Limb (tissue), 2 donors: ENCODE data around the gene CNPY4.
A peak's percentile ranks its signal among the peaks of the same experiment; 100 is the strongest.

Source experiments
- DNase-seq, 2 donors: peaks; one replicate each; pipeline ENCODE4 v3.0.0-alpha.2; 2016; ENCODE audit errors: extremely low spot score in 2 of 2

The CNPY4 gene

DNA sequence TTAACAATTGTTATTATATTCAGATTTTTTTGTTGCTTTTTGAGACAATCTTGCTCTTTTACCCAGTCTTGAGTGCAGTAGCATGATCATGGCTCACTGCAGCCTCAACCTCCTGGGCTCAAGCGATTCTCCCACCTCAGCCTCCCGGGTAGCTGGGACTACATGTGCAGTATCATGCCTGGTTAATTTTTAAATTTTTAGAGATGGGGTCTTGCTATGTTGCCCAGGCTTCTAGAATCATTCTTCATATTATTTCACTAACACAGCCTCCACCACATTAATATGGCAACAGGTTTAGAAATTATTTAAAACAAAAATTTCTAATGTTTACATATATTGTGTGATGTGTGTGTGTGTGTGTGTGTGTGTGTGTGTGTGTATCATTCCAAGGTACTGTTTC, 27.8 kb downstream of the CNPY4 start:
- DNase-seq: no peak

DNA sequence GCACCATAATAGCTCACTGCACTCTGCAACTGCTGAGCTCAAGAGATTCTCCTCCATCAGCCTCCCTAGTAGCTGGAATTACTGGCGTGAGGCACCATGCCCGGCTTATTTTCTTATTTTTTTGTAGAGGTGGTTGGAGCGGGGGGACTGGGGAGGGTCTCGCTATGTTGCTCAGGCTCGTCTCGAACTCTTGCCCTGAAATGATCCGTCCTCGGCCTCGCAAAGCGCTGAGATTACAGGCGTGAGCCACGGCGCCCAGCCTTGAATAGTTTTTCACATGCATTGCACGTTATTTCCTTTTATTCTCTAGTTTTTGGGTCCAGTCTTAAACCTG, 28.8 kb downstream of the CNPY4 start:
- no peak for DNase-seq

DNA sequence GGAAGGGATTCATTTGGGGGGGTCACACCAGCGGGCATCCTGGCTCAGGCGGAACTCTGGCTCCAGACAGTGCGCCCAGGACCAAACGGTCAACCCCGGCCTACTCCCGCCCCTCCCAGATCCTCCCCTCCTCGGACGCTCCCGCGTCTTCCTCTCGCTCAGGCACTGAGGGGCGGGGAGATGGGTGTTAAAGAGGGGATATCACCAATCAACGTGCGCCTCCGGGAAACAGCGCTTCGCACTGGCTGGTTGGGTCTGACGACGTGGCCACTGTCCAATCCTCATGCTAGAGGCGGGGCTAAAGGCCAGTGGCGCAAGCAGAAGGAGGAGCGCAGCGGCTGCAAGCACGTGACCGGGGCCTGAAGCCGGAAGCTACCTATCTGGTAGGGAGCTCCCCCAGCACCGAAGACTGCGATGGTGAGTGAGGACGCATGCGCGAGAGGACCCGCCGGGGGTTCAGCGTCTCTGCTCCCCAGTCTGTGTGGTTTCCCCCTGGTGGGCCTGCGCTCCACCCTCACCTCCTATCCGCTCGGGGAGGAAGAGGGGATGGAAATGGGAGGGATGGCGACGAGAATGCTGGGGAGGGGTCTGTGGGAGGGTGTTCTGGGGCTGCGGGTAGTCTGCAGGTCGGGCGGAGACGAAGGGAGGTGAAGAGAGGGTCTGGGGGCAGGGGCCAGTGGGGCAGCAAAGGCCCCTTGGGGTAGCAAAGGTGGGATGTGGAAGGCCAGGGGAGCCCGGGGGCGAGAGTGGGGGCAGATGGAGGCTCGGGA, 29.3 kb downstream of the CNPY4 start, which contains the start of gene LAMTOR4:
Gene LAMTOR4 (plus strand): TSS at position 360 of the 770 bp plus-strand sequence. CDS start 55 bp downstream, at position 415.
- DNase-seq: peak; percentile 97 to 99

DNA sequence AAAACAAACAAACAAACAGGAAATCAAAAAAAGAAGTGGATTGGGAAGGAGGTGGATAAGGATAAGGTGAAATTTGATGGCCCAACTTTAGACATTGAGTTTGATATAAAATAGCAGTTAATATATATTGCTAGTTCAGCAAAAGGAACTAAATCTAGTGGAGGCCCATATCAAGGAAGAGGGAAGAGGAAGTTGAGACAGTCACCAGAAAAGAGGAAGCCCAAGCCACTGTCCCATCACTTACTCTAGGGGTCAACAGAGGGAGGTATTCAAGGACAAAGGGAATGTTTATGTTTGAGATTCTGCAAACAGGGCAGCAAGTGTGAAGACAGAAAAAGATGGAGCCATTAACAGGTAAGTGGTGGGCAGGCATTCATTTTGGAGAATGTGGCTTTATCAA, 33.0 kb downstream of the CNPY4 start:
- DNase-seq: no peak

DNA sequence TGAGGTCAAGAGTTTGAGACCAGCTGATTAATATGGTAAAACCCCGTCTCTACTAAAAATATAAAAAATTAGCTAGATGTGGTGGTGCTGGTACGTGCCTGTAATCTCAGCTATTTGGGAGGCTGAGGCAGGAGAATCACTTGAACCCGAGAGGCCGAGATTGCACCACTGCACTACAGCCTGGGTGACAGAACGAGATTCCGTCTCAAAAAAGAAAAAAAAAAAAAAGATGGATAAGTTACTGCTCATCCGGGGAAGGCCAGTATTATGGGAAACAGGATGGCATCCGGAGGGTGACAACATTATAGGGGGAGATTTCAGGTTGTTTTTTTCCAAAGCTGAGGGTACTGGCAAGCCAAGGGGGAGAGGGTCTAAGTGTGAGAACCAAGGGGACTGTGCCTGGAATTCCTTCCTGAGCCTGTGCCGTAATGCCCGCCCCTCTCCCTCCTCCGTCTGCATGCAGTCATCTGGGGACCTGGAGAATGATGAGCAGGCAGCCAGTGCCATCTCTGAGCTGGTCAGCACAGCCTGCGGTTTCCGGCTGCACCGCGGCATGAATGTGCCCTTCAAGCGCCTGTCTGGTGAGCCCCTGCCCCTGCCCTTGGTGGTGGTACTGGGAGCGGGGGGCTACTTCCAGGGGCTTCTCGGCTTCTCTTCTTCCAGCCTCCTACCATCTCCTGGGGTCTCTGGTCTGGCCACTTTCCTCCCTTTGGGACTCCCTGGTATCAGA, 33.7 kb downstream of the CNPY4 start:
- no peak for DNase-seq

DNA sequence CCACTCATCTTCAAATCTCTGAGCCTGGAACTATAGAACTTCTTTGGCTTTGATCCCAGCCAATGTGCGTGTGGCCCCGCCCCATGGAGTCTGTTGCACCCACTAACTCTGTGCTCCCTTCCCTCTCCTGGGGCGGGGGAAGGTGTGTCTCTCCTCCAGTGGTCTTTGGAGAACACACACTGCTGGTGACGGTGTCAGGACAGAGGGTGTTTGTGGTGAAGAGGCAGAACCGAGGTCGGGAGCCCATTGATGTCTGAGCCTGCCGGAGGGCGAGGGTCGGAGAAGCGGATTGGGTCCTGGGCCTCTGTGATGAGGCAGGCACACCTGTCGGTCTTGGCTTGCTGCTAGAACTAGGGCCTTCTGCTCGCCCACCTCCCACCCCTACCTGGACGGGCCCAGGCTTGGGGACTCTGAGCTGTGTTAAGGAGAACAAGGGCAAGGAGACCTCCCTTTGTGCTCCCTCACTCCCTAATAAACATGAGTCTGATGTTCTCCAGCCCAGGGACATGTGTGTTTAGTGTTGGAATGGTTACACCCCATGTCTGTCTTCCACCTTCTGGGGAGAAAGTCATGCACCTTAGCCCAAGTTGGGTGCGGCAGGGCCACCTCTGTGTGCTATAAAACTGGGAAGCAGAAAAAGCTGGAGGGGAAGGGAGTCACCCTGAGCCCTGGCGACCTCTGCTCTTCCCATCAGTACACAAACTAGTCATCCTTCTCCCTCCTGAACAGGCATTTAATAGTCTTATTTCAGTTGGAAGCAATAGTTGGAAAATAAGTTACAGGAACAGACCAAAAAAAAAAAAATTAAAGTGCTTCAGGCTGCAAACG, 34.5 kb downstream of the CNPY4 start:
- no peak for DNase-seq

DNA sequence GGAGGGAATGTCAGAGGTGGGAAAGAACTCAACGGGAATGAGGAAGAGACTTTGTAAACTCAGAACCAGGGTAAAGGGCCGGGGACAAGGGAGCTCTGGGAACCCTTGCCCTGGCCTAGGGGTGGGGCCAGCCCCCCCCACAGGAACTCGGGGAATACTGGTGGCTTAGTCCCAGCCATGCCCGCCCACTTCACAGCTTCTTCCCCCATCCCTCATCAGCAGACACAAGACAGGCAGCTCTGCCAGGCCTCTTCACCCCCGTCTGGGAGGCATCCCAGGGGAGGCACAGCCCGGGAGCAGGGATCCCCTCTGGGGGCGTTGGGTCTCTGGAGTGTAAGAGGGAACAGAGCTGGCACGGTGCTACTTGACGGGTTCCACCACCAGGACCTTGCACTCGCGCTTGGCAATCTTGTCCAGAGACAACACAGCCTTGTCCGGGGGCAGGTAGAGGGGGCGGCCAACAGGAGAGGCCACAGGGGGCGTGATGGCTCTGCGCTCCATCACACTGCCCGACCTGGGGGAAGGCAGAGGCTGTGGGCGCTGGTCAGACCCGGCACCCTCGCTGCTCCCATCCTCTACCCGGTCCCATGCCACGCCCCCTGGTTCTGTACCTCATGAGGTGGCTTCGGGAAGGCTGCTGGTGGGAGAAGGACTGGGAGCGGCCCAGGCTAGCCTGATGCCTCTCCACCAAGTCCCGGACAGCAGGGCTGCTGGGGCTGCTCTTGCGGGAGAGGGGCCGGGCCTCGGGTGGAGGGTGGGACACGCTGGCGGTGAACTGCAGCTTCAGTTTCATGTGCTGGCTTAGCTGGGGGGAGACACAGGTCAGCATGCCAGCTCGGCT, 35.4 kb downstream of the CNPY4 start:
- no peak for DNase-seq

DNA sequence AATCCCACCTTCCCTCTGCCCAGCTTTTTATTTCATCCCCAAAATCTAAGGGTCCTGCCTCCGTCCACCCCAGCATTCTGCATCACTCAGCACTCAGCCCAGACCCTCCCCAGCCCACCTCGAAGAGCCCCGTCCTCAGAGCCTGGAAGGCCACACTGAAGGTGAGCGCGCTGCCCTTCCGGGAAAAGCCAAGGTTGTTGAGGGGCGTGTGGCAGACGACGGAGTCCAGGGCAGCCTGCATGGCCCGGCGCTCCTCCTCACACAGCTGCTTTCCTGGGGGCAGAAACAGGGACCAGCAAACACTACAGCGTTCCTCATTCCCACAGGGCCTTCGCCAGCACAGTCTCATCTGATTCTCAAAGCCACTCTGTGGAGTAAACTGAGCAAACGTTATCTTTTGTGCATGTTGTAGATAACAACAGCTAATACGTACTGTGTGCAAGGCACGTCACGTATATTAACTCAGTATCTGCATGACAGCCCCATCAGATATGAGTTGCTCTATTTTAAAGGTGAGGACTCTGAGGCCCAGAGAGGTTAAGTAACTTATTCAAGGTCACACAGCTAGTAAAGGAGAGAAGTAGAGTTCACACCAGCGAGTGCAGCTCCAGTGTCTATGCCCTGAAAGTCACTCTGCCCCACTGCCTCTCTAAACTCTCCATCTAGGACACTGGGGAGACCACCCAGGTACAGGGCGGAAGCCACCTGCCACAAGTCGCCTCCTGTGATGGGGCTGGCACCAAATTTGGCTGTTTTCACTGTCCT, 36.3 kb downstream of the CNPY4 start:
- no peak for DNase-seq

DNA sequence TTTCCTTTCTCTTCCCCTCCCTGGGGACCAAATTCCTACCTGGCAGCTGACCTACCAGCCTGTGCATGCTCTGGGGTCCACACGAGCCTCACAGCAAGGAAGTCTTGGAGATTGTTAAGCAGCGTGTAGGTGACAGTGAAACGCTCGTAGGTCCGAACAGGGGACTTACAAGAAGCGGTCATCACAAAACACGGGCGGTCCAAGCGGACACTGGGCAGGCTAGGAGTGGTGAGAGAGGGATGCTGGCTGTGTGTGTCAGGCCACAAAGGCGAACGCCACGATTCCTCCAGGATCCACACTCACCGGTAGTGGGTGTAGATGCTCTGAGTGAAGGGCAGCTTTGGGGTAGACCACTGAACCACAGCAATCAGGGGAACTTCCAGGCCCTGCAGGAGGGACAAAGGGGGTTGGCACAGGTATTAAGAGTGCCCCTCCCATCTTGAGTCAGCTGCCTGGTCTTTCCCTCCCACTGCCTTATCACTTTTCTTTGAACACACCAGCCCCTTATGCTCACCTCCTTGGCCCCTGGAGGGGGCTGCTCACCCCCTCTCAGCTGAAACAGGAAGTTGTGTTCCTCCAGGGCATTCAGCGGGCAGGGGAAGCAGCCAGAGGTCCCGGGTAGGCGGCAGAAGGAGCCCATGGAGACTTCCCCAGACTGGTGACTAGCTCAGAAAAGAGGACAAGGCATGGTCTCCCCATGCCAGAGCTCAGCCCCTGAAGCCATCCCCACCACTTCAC, 37.1 kb downstream of the CNPY4 start:
- no peak for DNase-seq

DNA sequence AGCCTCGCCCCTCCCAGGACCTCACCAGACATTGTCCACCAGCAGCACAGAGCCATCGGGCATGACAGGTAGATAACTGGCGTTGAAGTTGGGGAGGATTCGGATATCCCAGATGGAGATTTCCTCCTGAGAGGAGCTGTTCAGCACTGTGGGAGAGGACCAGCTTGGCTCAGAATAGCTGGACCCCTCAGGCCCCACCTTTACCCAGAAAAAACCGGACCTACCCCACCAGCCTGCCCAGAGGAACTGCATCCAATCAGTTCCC, 37.6 kb downstream of the CNPY4 start:
- DNase-seq: no peak

DNA sequence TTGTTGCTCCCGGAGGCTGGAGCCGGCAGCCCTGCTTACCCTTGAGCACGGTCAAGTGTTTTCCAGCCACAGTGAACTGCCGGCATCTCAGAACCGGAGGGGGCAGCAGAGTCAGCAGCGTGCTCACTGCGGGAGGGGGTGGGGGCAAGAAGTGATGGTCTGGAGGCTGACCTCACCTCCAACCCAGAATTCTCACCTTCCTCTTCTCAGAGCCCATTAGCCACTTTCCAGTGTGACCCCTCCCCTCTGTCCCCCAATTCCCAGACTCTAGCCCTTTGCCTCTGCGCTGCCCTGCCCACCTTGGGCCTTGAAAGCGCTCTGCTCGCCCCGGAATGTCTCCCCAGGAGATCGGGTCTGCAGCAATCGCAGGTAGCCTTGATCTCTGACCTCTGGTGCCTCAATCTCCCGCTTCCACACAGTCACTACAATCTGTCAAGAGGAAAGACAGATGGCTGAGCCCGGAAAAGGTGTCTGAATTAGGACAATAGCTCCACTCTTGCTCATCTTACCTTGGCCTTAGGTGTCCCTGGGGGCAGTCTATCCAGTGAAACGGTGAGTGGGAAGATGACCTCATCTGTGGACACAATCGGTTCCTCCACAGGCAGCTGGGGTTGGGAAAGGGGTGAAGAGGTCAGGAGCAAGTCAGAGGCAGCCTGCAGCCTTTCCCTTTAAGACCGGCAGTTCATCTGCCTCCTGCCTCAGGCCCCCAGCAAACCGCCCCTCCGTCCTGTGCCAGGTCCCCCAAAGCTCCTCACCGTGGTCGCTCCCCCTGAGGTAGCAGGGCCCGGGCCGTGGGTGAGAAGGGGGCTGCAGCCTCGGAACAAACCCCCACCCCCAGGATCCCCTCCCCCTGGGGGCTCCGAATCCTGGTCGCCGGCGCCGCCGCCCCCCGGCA, 38.1 kb downstream of the CNPY4 start:
- DNase-seq: no peak

DNA sequence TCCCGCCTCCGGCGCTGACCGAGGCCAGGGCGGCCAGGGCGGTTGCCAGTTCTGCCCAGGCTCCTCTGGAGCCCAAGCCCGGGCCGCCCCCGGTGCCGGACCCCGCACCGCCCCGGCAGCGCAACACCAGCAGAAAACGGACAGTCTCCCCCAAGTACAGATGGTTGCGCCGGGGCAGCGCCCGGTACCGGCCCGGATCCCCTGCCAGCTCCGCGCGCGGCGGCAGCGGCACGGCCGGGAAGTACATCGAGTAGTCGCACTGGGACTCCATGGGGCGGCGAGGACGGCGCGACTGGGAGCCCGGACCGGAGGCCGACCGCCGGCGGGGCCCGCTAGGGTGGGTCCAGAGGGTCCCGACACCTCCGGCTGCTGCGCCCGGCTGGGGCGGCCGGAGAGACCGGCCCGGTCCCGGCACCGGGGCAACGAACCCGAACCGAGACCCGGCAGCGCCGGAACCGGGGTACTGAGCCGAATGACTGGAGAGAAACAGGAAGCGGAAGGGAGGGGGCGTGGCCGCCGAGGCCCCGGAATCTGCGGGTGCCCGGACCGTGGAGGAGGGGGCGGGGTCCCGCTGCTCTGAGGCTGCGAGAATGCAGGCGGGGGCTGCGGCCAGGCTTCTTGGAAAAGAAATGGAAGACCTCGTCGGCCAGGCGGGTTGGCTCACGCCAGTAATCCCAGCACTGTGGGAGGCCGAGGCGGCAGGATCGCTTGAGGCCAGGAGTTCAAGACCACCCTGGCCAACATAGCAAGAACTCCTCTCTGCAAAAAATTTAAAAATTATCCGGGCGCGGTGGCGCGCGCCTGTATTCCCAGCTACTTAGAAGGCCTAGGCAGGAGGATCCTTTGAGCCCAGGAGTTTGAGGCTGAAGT, 39.0 kb downstream of the CNPY4 start, which contains the start of gene TRAPPC14:
Gene TRAPPC14 (minus strand): TSS at position 495 of the 870 bp plus-strand sequence. CDS start 224 bp downstream, at position 271.
- DNase-seq: peak; percentile 89 to 94

DNA sequence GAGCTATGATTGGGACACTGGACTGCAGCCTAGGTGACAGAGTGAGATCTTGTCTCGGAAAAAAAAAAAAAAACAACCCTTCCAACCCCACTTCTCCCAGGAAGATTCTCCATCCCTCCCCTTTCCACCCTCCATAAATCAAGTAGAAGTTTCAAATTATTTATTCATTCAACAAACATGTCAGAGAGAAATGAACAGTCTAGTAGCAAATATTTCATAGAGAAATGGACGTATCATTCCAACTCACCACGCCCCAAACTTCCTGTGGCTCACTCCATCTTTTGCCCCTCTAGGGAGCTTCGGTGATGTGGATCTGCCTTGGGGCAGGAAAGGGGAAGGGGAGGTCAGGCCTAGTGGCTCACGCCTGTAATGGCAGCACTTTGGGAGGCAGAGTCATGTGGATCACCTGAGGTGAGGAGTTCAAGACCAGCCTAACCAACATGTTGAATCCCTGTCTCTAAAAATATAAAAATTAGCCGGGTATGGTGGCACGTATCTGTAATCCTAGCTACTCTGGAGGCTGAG, 39.7 kb downstream of the CNPY4 start:
- DNase-seq: no peak

DNA sequence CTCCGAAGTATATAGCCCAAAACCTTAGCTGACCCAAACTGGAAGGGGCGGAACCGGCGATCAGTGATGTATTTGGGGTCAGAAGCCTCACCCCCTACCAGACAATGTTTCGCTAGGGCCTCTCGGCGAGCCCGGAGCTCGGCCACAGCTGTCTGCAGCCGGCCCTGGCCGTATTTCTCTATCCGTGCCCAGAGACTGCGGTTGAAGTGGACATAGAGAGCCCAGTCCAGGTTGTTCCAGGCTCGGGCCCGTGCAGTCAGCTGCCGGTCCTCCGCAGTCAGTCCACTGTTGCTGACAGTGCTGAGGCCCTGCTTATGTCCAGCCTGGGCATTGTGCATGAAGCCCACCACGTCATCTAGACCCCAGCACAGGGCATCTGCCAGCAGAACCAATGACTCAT, 40.6 kb downstream of the CNPY4 start:
- no peak for DNase-seq

DNA sequence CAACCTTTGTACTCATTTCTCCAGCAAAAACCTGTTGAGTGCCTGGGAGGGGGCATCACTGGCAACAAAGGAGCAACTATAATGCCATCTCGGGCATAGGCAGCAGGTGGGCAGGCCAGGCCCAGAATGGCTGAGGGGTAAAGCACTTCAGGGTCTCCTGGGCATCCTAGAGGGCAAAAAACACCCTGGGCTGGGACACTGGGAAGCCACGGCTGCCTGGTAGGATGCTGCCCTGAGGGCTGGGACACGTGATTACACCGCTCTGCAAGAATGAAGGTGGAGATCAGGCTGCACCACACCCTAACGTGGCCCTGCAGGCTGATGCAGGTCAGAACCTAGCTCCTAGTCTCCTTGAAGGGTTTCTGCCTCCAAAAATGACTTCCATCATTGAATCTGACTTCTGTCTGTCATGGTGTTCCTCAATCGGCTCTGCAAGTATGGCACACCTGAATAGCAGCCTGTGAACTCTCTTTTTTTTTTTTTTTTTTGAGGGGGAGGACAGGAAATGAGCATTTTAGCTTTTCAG, 43.6 kb downstream of the CNPY4 start:
- no peak for DNase-seq

DNA sequence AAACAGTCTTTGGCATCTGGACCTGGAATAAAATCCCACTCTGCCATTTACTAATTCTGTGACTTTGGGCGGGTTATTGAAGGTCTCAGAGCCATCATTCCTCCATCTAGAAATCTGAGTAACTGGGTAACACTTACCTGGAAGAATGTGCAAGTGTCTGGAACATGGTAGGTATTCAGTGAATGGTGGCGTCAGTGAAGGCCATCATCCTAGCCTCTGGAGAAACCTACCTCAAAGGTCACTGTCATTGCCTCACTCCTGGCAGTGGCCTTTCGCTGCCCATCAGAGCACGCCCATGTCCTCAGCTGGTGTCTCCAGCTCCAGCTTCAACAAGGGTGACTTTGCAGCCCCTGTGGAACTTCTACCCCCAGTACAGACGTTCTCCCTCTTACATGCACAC, 44.4 kb downstream of the CNPY4 start:
- DNase-seq: no peak

DNA sequence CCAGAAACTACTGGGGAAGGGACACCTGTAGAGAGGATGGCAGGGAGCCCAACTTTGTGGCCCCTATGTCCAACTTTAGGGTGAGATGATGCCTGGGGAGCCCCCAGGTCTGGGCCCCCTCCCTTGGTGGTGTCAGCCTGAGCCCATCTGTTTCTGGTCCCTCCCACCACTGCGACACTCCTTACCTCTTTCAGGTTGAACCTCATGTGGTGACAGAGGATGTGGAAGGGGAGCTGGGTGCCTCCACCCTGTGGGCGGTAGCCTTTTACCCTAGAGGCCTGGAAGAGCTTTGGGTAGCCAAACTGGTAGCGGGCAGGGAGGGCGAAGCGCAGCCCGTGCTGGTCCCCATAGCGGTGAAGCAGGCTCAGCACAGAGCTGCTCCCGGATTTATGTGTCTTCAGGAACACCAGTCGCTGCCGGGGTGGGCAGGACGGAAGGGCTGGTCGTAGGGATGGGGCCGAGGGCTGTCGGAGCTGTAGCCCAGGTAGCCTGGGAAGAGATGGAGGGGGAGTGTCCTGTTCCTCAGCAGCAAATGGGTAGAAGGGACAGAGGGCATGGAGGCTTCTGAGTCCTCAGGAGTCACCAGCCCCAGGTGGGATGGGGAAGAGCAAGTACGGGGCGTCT, 47.0 kb downstream of the CNPY4 start:
- DNase-seq: no peak
